NCI-H187 (cell line): ENCODE results near the gene RAD51C.
"Not testable (repeated sequence)": the region's sequence is repeated elsewhere in the genome, so short reads cannot be mapped to it uniquely, and the experiment has no call there.

Experiments
- DNase-seq, 2 experiments: peaks; one replicate each; lab custom pipeline; 2025; lab: John Stamatoyannopoulos, UW

RAD51C gene

GRCh38 chr17:58684003-58684402 is 8.4 kb upstream of the RAD51C start:
- no peak for DNase-seq

- not testable (repeated sequence) for DNase-seq
Measured at GRCh38 chr17:58684462-58684861, 7.9 kb upstream of the RAD51C start.

- no peak for DNase-seq
Measured at GRCh38 chr17:58686980-58687379, 5.4 kb upstream of the RAD51C start.

GRCh38 chr17:58688521-58688920 is 3.9 kb upstream of the RAD51C start:
- no peak for DNase-seq

- not testable (repeated sequence) for DNase-seq
Measured at GRCh38 chr17:58690033-58690432, 2.4 kb upstream of the RAD51C start.

- DNase-seq = no peak
Measured at GRCh38 chr17:58691701-58692238, 632 bp upstream of the RAD51C start, which contains the start of gene TEX14. Gene TEX14 (minus strand): TSS chr17:58692045. CDS start chr17:58652001, 40,044 bp downstream.

- DNase-seq = no peak
Measured at GRCh38 chr17:58693208-58693607, 806 bp downstream of the RAD51C start.

GRCh38 chr17:58693751-58694150 is 1.3 kb downstream of the RAD51C start:
- no peak for DNase-seq

GRCh38 chr17:58694302-58694701 is 1.9 kb downstream of the RAD51C start:
- DNase-seq = no peak

- no peak for DNase-seq
Measured at GRCh38 chr17:58694826-58695225, 2.4 kb downstream of the RAD51C start.

GRCh38 chr17:58699771-58700170 is 7.4 kb downstream of the RAD51C start:
- DNase-seq = no peak

- DNase-seq = no peak
Measured at GRCh38 chr17:58702045-58702476, 9.7 kb downstream of the RAD51C start.

GRCh38 chr17:58702708-58703107 is 10.3 kb downstream of the RAD51C start:
- DNase-seq = no peak

GRCh38 chr17:58703137-58703915 is 10.9 kb downstream of the RAD51C start:
- DNase-seq = no peak

GRCh38 chr17:58703916-58704286 is 11.5 kb downstream of the RAD51C start:
- no peak for DNase-seq

GRCh38 chr17:58706351-58707140 is 14.1 kb downstream of the RAD51C start:
- no peak for DNase-seq

- DNase-seq = peak in 1 of 2 experiments; percentile 1
Measured at GRCh38 chr17:58710948-58711552, 18.6 kb downstream of the RAD51C start.

- no peak for DNase-seq
Measured at GRCh38 chr17:58722274-58722673, 29.9 kb downstream of the RAD51C start.

GRCh38 chr17:58722696-58723095 is 30.3 kb downstream of the RAD51C start:
- no peak for DNase-seq

GRCh38 chr17:58728798-58729197 is 36.4 kb downstream of the RAD51C start:
- no peak for DNase-seq

- no peak for DNase-seq
Measured at GRCh38 chr17:58730937-58731336, 38.5 kb downstream of the RAD51C start.

- DNase-seq = no peak
Measured at GRCh38 chr17:58734040-58734439, 41.6 kb downstream of the RAD51C start.
